DMS79 (cell line): Measurements from ENCODE around the gene ZNF148.

Experiments
- DNase-seq: peaks from one replicate; lab custom pipeline; 2025; lab: John Stamatoyannopoulos, UW

ZNF148 gene

DNA sequence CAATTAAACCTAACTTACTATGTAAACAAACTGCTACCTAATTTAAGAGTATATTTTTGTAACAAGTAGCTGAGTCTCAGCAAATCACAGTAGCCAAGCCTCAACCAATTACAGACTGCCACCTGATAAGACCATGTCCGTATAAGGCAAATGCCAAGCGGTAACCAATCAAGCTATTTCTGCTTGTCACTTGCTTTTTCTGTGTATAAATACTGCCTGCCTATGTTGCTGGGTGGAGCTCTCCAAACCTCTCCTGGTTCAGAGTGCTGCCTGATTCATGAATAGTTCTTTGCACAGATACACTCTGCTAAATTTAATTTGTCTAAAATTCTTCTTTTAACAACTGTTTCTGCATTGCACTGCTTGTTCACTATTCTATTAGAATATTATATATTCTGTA, 42.6 kb downstream of the ZNF148 start:
- no peak for DNase-seq

GRCh38 chr3:125331243-125331642, 43.9 kb downstream of the ZNF148 start:
- DNase-seq, result no peak

DNA sequence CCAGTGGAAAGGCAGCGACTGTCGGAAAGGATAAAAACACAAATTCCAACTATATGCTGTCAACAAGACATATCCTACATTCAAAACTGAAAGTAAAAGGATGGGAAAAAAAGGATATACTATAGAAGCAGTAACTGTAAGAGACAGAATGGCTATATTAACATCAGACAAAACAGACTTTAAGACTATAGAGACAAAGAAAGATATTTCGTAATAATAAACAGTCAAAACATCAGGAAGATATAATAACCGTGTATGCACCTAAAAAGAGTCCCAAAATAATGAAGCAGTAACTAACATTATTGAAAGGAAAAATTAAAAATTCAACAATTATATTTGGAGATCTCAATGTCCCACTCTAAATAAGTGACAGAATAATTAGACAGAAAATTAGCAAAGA, 48.2 kb downstream of the ZNF148 start:
- no peak for DNase-seq

GRCh38 chr3:125325746-125326145, 49.4 kb downstream of the ZNF148 start:
- DNase-seq, result no peak

- no peak for DNase-seq
Measured at GRCh38 chr3:125324341-125324740, 50.8 kb downstream of the ZNF148 start.

- DNase-seq, result no peak
Measured at GRCh38 chr3:125322917-125323316, 52.2 kb downstream of the ZNF148 start.

- DNase-seq, result no peak
Measured at GRCh38 chr3:125322166-125322565, 53.0 kb downstream of the ZNF148 start.

- DNase-seq, result no peak
Measured at GRCh38 chr3:125319765-125320164, 55.4 kb downstream of the ZNF148 start.

GRCh38 chr3:125318871-125319270, 56.3 kb downstream of the ZNF148 start:
- DNase-seq, result no peak

DNA sequence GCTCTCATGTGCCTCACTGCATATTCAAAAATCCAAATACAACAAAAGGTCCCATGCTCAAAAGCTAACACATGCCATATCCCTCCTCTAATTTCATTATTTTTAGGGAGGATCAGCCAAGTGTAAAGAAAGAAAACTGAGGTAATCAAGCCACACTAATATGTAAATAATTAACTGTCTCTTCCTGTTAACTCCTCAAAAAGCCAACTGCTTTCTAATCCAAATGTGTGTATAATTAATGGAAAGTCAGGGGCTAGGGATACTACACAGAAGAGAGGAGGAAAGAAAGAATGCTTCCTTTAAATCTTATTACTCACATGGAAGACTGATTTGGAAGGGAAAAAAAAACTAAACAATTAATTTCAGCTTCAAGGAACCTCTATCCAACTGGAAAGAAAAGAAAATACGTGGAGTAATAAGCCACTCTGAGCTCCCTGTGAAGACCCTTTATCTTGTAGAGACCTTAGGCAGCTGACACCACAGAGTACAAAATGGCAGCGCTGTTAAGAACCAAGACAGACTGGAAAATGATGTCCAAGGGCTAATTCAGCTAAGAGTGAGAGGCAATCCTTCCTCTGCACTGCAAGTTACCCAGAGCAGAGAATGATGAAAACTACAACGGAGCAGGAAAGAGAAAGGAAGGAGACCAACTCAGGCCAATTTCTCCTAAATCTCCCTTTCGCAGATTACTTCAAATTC, 56.8 kb downstream of the ZNF148 start:
- peak; percentile 69 for DNase-seq

GRCh38 chr3:125317761-125318160, 57.4 kb downstream of the ZNF148 start:
- DNase-seq, result no peak

DNA sequence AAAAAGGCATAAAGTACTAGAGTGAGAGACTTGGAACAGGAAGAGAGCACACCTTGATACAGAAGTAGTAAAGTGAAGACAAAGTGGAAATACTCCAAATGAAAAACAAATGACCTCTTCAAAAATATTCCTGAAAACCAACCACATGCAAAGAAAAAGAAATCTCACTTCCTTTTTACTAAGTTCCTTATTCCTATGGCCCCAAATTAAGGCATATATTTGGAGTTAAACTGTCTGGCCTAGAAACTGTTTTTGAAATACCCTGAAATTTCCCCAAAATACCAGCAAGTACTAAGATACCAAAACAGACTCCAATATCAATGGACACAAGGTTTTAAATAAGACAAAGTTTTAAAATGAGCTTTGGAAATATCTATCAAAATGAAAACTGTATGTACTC, 58.2 kb downstream of the ZNF148 start:
- DNase-seq, result no peak

DNA sequence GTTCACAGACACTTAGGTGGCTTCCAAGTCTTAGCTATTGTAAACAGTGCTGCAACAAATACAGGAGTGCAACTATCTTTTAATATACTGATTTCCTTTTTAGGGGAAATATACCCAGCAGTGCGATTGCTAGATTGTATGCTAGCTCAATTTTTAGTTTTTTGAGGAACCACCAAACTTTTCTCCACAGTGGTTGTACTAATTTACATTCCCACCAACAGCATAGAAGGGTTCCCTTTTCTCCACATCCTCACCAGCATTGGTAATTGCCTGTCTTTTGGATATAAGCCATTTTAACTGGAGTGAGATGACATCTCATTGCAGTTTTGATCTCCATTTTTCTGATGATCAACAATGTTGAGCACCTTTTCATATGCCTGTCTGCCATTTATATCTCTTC, 58.9 kb downstream of the ZNF148 start:
- no peak for DNase-seq

- no peak for DNase-seq
Measured at GRCh38 chr3:125313060-125313635, 62.0 kb downstream of the ZNF148 start.

DNA sequence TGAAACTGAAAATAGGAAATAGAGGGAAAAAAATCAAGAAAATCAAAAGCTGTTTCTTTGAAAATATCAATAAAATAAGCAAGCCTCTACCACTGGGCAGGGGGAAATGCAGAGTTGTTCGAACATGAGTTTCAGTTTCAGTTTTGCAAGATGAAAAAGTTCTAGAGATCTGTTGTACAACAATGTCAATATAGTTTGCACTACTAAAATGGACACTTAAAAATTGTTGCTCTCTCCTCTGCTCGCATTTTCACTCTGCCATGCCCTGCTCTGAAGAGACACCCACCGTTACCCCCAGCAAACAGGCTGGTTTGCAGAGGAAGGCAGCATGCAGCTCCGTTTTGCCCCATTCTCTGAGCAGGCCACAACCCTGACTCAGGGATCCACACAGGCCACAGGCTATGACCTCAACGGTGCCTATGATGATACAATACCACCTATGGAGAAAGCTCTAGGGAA, 64.5 kb downstream of the ZNF148 start:
- DNase-seq, result no peak

DNA sequence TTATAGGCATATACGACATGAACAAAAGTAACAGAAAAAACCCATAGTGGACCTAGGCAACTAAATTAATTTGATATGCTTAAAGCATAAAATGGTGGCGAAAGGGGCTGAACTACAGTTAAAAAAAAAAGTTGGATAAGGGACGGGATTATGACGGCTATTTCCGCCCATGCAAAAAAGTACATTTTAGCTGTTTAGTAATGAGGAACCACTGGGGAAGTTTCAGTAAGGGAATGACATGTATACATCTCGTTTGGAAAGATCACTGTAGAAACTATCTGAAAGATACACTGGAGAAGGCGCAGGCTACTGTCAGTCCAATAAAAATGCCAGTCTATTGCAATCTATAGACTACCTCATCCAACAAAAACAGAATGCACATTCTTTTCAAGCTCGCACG, 65.6 kb downstream of the ZNF148 start:
- no peak for DNase-seq

GRCh38 chr3:125306620-125307019, 68.5 kb downstream of the ZNF148 start:
- no peak for DNase-seq

GRCh38 chr3:125302932-125303331, 72.2 kb downstream of the ZNF148 start:
- no peak for DNase-seq

DNA sequence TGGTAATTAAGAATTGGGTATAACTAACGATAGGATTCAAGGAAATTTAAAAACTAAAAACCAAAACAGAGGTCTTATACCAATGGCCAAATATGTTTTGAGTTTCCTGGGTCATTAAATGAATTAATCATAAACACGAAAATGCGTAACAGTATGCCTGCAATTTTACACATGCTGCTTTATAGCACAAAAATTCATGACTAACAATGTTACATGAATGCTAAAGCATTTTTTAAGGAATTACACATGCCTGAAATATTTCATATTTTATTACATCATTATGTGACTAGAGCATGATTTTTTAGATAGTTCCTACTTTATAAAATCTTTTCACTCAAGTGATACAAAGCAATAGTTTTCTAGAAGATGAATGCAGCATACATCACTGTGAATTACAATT, 74.7 kb downstream of the ZNF148 start:
- DNase-seq, result no peak

- DNase-seq, result no peak
Measured at GRCh38 chr3:125294411-125294810, 80.7 kb downstream of the ZNF148 start.

- no peak for DNase-seq
Measured at GRCh38 chr3:125292015-125292414, 83.1 kb downstream of the ZNF148 start.

GRCh38 chr3:125289429-125289981, 85.6 kb downstream of the ZNF148 start:
- no peak for DNase-seq

DNA sequence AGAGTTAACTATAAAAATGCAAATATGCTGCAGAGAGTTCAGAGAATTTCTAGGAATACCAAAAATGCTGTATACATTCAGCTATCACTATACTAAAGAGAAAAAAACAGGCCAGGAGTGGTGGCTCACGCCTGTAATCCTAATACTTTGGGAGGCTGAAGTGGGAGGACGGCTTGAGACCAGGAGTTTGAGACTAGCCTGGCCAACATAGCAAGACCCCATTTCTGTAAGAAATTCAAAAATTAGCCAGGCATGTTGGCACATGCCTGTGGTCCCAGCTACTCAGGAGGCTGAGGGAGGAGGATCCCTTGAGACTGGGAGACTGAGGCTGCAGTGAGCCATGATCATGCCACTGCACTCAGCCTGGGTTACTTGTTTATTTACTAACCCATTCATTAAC, 87.9 kb downstream of the ZNF148 start:
- DNase-seq, result no peak

DNA sequence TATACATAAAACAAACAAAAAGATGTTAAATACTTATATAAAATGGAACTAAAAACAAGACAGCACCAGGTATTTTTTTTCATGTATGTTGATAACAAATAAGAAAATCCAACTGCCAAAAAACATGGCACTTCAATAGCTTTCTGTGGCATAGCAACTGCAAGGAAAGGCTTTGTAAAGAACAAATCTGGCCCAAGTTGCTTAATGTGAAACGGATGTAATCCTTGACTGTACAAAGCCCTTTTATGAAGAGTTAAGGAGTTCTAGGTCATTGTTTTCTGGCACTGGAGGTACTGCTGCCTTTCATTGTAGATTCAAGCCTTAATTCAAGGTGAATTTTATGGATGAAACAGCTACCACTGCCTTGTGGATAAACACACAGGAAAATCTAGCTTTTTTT, 93.7 kb downstream of the ZNF148 start:
- DNase-seq, result no peak
